Upper lobe of left lung (tissue), 6 donors: Measurements from ENCODE around the gene TRIM58. TPM values are rescaled to one million over a fixed set of nuclear protein-coding genes. Genes with fewer than 3 reads are reported as not detected.

Experiments used
- ATAC-seq, 2 donors: fragments of 200-7000 bp; cut with Tn5 transposase; one replicate each; pipeline ENCODE4 v1.9.1; 2022; ENCODE audit warnings: mild to moderate bottlenecking in 2 of 2, moderate library complexity in 2 of 2; ENCODE audit not compliant: low FRiP score in 2 of 2
- DNase-seq, 2 donors: peaks; one replicate each; pipeline ENCODE4 v3.0.0-alpha.2; 2019 to 2020
- H3K27ac ChIP-seq, 4 donors: fragments of 200-600 bp; sonication (generic); one replicate each; pipeline ENCODE4 v1.5.1; 2016 to 2019
- H3K27me3 ChIP-seq, 4 donors: fragments of 200-600 bp; sonication (generic); one replicate each; pipeline ENCODE4 v1.5.1; 2017 to 2019
- H3K36me3 ChIP-seq, 4 donors: fragments of 200-600 bp; sonication (generic); one replicate each; pipeline ENCODE4 v1.5.1; 2016 to 2019
- H3K4me1 ChIP-seq, 4 donors: fragments of 200-600 bp; sonication (generic); one replicate each; pipeline ENCODE4 v1.5.1; 2018 to 2019
- H3K4me3 ChIP-seq, 4 donors: fragments of 200-600 bp; sonication (generic); one replicate each; pipeline ENCODE4 v1.5.1; 2017 to 2019; ENCODE audit warnings: mild to moderate bottlenecking in 2 of 4, moderate library complexity in 1 of 4
- H3K9me3 ChIP-seq, 4 donors: fragments of 200-600 bp; sonication (generic); one replicate each; pipeline ENCODE4 v1.5.1; 2018 to 2019
- CTCF ChIP-seq, 6 experiments: fragments of 450-650 bp in 4 of 6; fragments of 200-600 bp in 2 of 6; sonication (generic) in 2 of 6; IDR thresholded peaks; one replicate each; pipeline ENCODE4 v1.5.1; 2016 to 2019; ENCODE audit warnings: antibody characterized with exemption in 6 of 6
- EP300 ChIP-seq, 4 donors: sonication (generic); formaldehyde crosslinking; IDR thresholded peaks; one replicate each; pipeline ENCODE4 v1.5.1; 2017; ENCODE audit warnings: antibody characterized with exemption in 4 of 4, control low read depth in 2 of 4
- POLR2A ChIP-seq, 4 donors: fragments of 450-650 bp; IDR thresholded peaks; one replicate each; pipeline ENCODE4 v1.5.1; 2016 to 2017; ENCODE audit warnings: antibody characterized with exemption in 4 of 4, mild to moderate bottlenecking in 2 of 4
- POLR2AphosphoS5 ChIP-seq, 2 donors: sonication (generic); formaldehyde crosslinking; IDR thresholded peaks; one replicate each; pipeline ENCODE4 v1.5.1; 2017; ENCODE audit warnings: antibody characterized with exemption in 2 of 2
- WGBS, 2 donors: methylation state at CpG; one replicate each; pipeline ENCODE4 v1.1.5; 2017 to 2018; 5-methylcytosine and 5-hydroxymethylcytosine counted together
- total RNA-seq, 6 donors: library from RNA; depleted of rRNA in 4 of 6; stranded (reverse); fragments of >200 nt in 4 of 6; gene quantifications; one replicate each; pipeline versions ENCODE4 v1.1.0 to v1.2.1, GENCODE V29; 2016 to 2021
- donor health status: DM: no; HTN: no; CAD: no; lungs with moderate emphysema.
- donor health status: DM: no; HTN: yes; CAD: no; lungs with severe emphysema.

Gene TRIM58
- total RNA-seq, 6 donors from 2014 or later: 1.0 to 15.1 (median 4.6) TPM

GRCh38 chr1:247854899-247855545 is 2.0 kb upstream of the TRIM58 start:
- no peak for TF ChIP-seq POLR2A (IDR thresholded peaks at IDR 0.05)
- no peak for TF ChIP-seq POLR2AphosphoS5 (IDR thresholded peaks at IDR 0.05)
- no peak for TF ChIP-seq CTCF (IDR thresholded peaks at IDR 0.05)
- no peak for TF ChIP-seq EP300 (IDR thresholded peaks at IDR 0.05)
- DNase-seq (peak in 1 of 2 donors; percentile 26), ATAC-seq (no peak)
- 80 to 86% methylated on average over 14 of the region's 14 CpGs for WGBS, 2 donors
- Histone ChIP-seq H3K4me3 (no peak overlapping the region), H3K4me1 (peaks cover 0 to 16% (median 5%) of the 10 kb centered on the region in 4 donors), H3K9me3 (no peaks in the 10 kb centered on the region), H3K36me3 (no peaks in the 10 kb centered on the region), H3K27ac (no peak overlapping the region), H3K27me3 (peaks cover 0 to 15% (median 5%) of the 10 kb centered on the region in 4 donors)

- no peak overlapping the region for H3K4me3 ChIP-seq
- 90 to 92% methylated on average over 4 of the region's 4 CpGs for WGBS, 2 donors
- H3K4me1 ChIP-seq: peaks cover 0 to 16% (median 5%) of the 10 kb centered on the region in 4 donors
- H3K36me3 ChIP-seq: peaks cover 0 to 1% (median 0%) of the 10 kb centered on the region in 4 donors
- TF ChIP-seq CTCF (IDR thresholded peaks at IDR 0.05) (no peak), POLR2A (IDR thresholded peaks at IDR 0.05) (no peak), POLR2AphosphoS5 (IDR thresholded peaks at IDR 0.05) (no peak), EP300 (IDR thresholded peaks at IDR 0.05) (no peak)
- no peak for ATAC-seq
- peaks cover 0 to 15% (median 5%) of the 10 kb centered on the region in 4 donors for H3K27me3 ChIP-seq
- no peak for DNase-seq
- H3K9me3 ChIP-seq: no peaks in the 10 kb centered on the region
- no peak overlapping the region for H3K27ac ChIP-seq
These were observed 1.1 kb upstream of the TRIM58 start for GRCh38 chr1:247855911-247856310.

- no peak overlapping the region for H3K27ac ChIP-seq
- DNase-seq: no peak
These were observed 1.1 kb downstream of the TRIM58 start for GRCh38 chr1:247857985-247858619.

GRCh38 chr1:247862756-247863155 is 5.8 kb downstream of the TRIM58 start:
- H3K27me3 ChIP-seq: peaks cover 0 to 6% (median 0%) of the 10 kb centered on the region in 4 donors
- H3K36me3 ChIP-seq: peaks cover 0 to 19% (median 0%) of the 10 kb centered on the region in 4 donors
- TF ChIP-seq POLR2A (IDR thresholded peaks at IDR 0.05) (no peak), POLR2AphosphoS5 (IDR thresholded peaks at IDR 0.05) (no peak), EP300 (IDR thresholded peaks at IDR 0.05) (no peak), CTCF (IDR thresholded peaks at IDR 0.05) (no peak)
- H3K4me1 ChIP-seq: peaks cover 0 to 5% (median under 1%) of the 10 kb centered on the region in 4 donors
- H3K9me3 ChIP-seq: no peaks in the 10 kb centered on the region
- 75 to 76% methylated on average over 4 of the region's 4 CpGs for WGBS, 2 donors
- no peak overlapping the region for H3K4me3 ChIP-seq
- H3K27ac ChIP-seq: no peak overlapping the region
- DNase-seq (no peak), ATAC-seq (no peak)

More at GRCh38 chr1:247857985-247858619, 1.1 kb downstream of the TRIM58 start:
- Histone ChIP-seq H3K27me3 (peaks cover 0 to 15% (median 5%) of the 10 kb centered on the region in 4 donors), H3K36me3 (peaks cover 0 to 4% (median 0%) of the 10 kb centered on the region in 4 donors), H3K9me3 (no peaks in the 10 kb centered on the region), H3K4me1 (peaks cover 0 to 16% (median 5%) of the 10 kb centered on the region in 4 donors), H3K4me3 (peak overlapping the region; percentile 36 to 49 (median 45))
- WGBS, 2 donors: 25 to 37% methylated on average over 15 of the region's 15 CpGs
- ATAC-seq: no peak
- TF ChIP-seq CTCF (IDR thresholded peaks at IDR 0.05): no peak
- no peak for TF ChIP-seq EP300 (IDR thresholded peaks at IDR 0.05)
- TF ChIP-seq POLR2AphosphoS5 (IDR thresholded peaks at IDR 0.05): no peak
- TF ChIP-seq POLR2A (IDR thresholded peaks at IDR 0.05): no peak
